ENCODE data around the gene RHD. TPM values are rescaled to one million over a fixed set of nuclear protein-coding genes. Genes with fewer than 3 reads are reported as not detected.
"Not testable (repeated sequence)": the region's sequence is repeated elsewhere in the genome, so short reads cannot be mapped to it uniquely, and the experiment has no call there.

The RHD gene
- total RNA-seq, 1 donor from 2014 or later, result not detected

- DNase-seq (ENCODE audit: low spot score), result not testable (repeated sequence)
Observed at GRCh38 chr1:25308168-25308567, 35.9 kb downstream of the RHD start.

- DNase-seq (ENCODE audit: low spot score), result not testable (repeated sequence)
Observed at GRCh38 chr1:25309085-25309484, 36.8 kb downstream of the RHD start.

GRCh38 chr1:25309486-25309885, 37.2 kb downstream of the RHD start:
- DNase-seq (ENCODE audit: low spot score), result not testable (repeated sequence)

GRCh38 chr1:25312806-25313470, 40.6 kb downstream of the RHD start:
- DNase-seq (ENCODE audit: low spot score), result not testable (repeated sequence)

- not testable (repeated sequence) for DNase-seq (ENCODE audit: low spot score)
Observed at GRCh38 chr1:25320314-25320938, 48.1 kb downstream of the RHD start.

DNA sequence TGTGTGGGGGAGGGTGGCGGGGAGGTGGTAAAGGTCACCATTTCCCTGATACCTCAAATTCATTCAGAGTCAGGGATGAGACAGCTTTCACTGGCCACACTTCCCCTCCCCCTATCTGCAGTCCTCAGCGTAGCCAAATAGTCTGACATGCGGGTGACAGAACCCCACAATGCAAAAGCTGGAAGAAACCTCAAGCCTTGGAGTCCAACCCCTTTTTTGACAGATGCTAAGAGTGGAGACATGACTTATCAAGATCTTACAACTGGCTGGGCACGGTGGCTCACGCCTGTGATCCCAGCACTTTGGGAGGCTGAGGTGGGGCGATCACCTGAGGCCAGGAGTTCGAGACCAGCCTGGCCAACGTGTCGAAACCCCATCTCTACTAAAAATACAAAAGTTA, 49.8 kb downstream of the RHD start:
- DNase-seq (ENCODE audit: low spot score), result not testable (repeated sequence)

DNA sequence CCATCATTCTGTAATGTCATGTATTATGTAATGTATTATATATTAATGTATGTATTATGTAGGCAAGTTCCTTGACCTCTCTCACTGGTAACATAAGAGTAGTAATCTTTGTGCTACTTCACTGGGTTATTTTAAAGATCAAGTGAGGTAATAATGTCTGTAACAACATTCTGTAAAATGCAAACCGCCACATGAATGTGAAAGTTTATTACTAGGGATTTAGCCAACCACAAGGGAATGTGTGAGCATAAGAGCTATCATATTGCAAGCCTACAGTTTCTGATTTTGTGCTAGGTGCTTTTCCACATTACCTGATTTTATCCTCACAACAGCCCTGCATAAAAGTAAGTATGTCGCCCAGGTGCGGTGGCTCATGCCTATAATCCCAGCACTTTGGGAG, 52.1 kb downstream of the RHD start:
- DNase-seq (ENCODE audit: low spot score), result not testable (repeated sequence)

DNA sequence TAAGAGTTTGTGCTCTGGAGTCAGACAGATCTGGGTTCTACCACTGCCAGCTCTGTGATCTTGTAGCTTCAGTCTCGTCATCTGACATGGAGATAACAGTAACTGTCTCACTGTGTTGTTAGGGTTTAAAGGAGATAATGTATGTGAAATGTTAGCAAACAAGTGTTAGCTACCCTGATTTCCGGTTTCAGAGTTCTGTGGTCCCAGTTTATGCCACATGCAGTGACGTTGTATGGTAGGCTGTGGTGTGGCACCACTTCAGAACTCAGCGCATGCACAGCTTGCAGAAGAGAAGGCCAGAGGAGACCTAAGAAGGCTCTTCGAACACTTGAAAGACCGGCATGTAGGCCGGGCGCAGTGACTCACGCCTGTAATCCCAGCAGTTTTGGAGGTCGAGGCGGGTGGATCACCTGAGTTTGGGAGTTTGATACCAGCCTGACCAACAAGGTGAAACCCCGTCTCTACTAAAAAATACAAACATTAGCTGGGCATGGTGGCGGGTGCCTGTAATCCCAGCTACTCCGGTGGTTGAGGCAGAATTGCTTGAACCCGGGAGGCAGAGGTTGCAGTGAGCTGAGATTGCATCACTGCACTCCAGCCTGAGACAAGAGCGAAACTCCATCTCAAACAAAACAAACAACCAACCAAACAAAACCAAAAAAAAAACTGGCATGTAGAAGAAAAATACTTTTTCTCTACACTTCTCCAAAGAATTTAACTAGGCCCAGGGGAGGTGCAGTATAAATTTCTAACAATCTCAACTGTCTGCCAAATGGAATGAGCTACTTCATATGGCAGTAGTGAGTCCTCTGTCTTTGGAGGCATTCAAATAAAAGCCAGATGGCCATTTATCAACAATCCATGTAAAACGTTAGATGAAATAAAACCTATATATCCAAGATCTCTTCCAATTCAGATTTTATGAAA, 55.8 kb downstream of the RHD start:
- not testable (repeated sequence) for DNase-seq (ENCODE audit: low spot score)

DNA sequence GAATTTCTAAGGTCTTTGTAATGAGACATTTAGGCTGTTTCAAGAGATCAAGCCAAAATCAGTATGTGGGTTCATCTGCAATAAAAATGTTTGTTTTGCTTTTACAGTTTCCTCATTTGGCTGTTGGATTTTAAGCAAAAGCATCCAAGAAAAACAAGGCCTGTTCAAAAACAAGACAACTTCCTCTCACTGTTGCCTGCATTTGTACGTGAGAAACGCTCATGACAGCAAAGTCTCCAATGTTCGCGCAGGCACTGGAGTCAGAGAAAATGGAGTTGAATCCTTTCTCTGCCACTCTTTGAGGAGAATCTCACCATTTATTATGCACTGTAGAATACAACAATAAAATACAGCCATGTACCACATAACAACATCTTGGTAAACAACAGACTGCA, 56.5 kb downstream of the RHD start:
- not testable (repeated sequence) for DNase-seq (ENCODE audit: low spot score)

DNA sequence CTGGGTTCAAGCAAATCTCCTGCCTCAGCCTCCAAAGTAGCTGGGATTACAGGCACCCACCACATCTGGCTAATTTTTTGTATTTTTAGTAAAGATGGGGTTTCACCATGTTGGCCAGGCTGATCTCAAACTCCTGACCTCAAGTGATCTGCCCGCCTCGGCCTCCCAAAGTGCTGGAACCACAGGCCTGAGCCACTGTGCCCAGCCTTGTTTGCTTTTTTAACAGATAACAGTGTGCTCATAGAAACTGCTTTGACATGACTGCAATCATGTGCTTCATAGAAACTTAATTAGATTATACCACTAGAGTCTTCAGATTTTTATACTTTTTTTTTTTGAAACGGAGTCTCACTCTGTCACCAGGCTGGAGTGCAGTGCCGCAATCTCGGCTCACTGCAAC, 57.0 kb downstream of the RHD start:
- not testable (repeated sequence) for DNase-seq (ENCODE audit: low spot score)

DNA sequence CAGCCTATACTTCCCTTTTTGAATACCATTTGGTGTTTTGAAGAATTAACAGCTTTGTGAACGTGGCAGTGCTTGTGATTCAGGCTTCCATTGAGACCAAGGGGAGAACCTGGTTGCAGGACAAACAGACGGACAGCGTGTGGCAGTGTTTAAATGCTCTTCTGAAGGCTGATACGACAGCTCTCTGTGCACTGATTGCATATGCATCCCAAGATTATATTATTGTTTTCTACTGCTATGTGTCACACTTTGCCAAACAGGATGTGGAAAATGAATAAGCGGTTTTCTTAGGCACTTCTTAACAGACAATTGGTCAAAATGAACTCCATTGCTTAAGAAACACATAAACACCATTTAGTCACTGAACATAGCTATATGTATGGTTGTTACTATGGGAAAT, 57.6 kb downstream of the RHD start:
- DNase-seq (ENCODE audit: low spot score), result not testable (repeated sequence)

GRCh38 chr1:25336922-25337354, 64.6 kb downstream of the RHD start:
- peak; percentile 48 for DNase-seq (ENCODE audit: low spot score)

DNA sequence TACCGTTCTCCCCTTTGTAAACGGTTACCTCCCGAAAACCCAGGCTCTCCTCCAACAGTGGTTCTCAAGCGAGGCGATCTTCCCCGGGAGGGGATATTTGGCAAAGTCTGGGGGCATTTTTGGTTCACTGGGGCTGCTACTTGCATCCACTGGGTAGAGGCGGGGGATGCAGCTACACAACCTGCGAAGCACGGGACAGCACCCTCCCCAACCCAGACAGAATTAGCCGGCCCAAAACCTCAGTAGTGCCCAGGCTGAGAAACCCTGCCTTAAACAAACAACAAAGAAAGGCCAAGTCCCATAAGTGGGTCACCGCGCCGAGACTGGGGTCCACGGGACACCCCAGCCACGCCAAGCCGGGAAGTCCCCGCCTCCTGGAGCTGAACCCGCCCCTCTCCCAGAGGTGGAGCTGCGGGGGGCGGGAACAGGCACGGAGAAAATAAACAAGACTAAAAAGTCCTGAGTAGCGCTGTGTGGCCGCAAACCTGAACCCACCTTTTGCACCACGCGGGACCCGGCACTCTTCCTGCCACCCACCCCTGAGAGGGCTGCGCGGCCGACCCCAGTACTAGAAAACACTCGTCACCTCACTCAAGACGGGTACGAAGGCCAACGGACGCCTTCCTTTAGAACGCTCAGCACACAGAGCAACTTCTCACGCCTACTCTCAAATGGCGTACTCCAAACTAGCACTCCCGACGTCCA, 65.3 kb downstream of the RHD start:
- not testable (repeated sequence) for DNase-seq (ENCODE audit: low spot score)

DNA sequence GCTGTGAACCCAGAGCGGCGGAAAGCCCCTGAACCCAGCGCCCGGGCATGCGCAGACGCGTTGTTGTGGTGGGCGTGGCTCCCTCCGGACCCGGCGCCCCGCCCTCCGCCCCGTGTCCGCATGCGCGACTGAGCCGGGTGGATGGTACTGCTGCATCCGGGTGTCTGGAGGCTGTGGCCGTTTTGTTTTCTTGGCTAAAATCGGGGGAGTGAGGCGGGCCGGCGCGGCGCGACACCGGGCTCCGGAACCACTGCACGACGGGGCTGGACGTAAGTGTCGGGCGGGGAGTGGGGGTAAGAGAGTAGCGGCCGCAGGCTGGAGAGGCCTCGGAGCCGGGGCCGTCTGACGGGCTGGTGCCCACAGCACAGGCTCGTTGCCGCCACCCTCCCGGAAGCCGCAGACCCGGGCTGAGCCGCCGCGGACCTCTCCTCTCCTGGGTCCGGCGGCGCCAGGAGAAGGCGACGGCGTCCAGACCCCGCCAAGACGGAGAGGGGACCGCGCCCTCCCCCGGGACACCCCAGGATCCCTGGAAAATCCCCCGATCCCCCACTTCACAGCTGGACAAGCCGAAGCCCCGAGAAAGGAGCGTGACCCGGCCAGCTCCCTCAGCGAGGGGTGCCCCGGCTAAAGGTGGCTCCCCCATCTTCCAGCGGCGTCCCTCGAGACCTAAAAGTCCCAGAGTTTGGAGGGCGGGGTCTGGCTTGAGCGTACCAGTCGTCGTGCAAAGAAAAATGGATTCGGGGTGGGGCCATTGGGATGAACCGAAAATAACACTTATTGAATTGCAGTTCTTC, 66.1 kb downstream of the RHD start, which contains the start of gene TMEM50A:
Gene TMEM50A (plus strand): TSS at position 147 of the 794 bp plus-strand sequence. CDS start 2,153 bp downstream, outside the sequence.
- DNase-seq (ENCODE audit: low spot score), result peak; percentile 92

GRCh38 chr1:25338986-25339385, 66.7 kb downstream of the RHD start:
- DNase-seq (ENCODE audit: low spot score), result no peak

- DNase-seq (ENCODE audit: low spot score), result no peak
Observed at GRCh38 chr1:25341746-25342145, 69.4 kb downstream of the RHD start.

- DNase-seq (ENCODE audit: low spot score), result no peak
Observed at GRCh38 chr1:25342846-25343245, 70.5 kb downstream of the RHD start.

- DNase-seq (ENCODE audit: low spot score), result no peak
Observed at GRCh38 chr1:25343872-25344271, 71.6 kb downstream of the RHD start.

GRCh38 chr1:25347556-25347955, 75.2 kb downstream of the RHD start:
- no peak for DNase-seq (ENCODE audit: low spot score)

DNA sequence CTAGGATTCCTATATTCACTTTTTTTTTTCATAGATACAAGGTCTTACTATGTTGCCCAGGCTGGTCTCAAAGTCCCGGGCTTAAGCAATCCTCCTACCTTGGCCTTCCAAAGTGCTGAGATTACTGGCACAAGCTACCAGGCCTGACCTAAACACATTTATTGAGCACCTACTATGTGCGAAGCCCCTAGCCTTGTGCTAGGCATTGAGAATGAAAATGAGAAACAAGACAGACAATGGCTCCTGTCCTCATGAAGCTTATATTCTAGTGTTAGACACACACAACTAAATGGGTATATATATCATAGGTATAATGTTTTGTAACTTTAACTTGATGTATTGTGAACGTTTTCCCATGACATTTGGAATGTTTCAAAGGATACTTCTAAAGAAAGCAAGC, 77.3 kb downstream of the RHD start:
- DNase-seq (ENCODE audit: low spot score), result no peak

Data from ureter (tissue), 1 donor.